Adrenal gland (tissue), 12 donors: ENCODE results near the gene LRRC73. TPM values are rescaled to one million over a fixed set of nuclear protein-coding genes. Genes with fewer than 3 reads are reported as not detected.

Source experiments
- DNase-seq, 7 donors: peaks; one replicate each; pipeline ENCODE4 v3.0.0-alpha.2; 2019 to 2020
- H3K27ac ChIP-seq, 5 donors: fragments of 200-600 bp; sonication (generic) in 4 of 5; 1 replicate in 3 of 5; 2 replicates in 2 of 5; pipeline versions ENCODE4 v1.5.1 to v1.8.0; 2016 to 2020; ENCODE audit warnings: mild to moderate bottlenecking in 1 of 5
- H3K27me3 ChIP-seq: fragments of 200-600 bp; 2 replicates; pipeline ENCODE4 v1.8.0; 2021
- H3K36me3 ChIP-seq, 2 donors: fragments of 200-600 bp; replicated peaks in 1 of 2; 1 replicate in 1 of 2; 2 replicates in 1 of 2; pipeline versions ENCODE4 v1.5.1 to v1.8.0; 2018 to 2022
- H3K4me1 ChIP-seq, 2 donors: fragments of 200-600 bp; replicated peaks in 1 of 2; 1 replicate in 1 of 2; 2 replicates in 1 of 2; pipeline versions ENCODE4 v1.5.1 to v1.8.0; 2018 to 2021
- H3K4me3 ChIP-seq, 4 donors: fragments of 200-600 bp; sonication (generic) in 3 of 4; one replicate each; pipeline ENCODE4 v1.5.1; 2016 to 2018
- H3K9me3 ChIP-seq, 3 donors: fragments of 200-600 bp; sonication (generic) in 1 of 3; replicated peaks in 1 of 3; 1 replicate in 2 of 3; 2 replicates in 1 of 3; pipeline versions ENCODE4 v1.5.1 to v1.8.0; 2016 to 2021
- POLR2A ChIP-seq, 2 donors: fragments of 450-650 bp; IDR thresholded peaks; one replicate each; pipeline ENCODE4 v1.6.1; 2017; ENCODE audit warnings: antibody characterized with exemption in 2 of 2, mild to moderate bottlenecking in 2 of 2, moderate library complexity in 1 of 2
- WGBS, 4 donors: extraction: QIAGEN DNeasy Blood & Tissue Kit in 2 of 4; methylation state at CpG; one replicate each; pipeline versions ENCODE4 v1.1.5 to v1.1.7; 2013 to 2017; 5-methylcytosine and 5-hydroxymethylcytosine counted together
- intact Hi-C, 2 donors: fragments of 100-400 bp; cut with DNase I; formaldehyde crosslinking; loops; one replicate each; pipeline versions ENCODE4 v1.14.1 to v1.15.0; 2022 to 2023
- polyA plus RNA-seq, 3 donors: library from polyadenylated mRNA; stranded (reverse); fragments of 200-250 nt in 2 of 3; fragments of 350-450 nt in 1 of 3; fragmentation: Illumina TruSeq in 1 of 3; extraction: RNeasy Lipid Tissue Mini Kit (QIAGEN cat#74804) in 1 of 3; gene quantifications; one replicate each; pipeline ENCODE4 v1.2.3, GENCODE V29; 2013 to 2014
- total RNA-seq, 9 donors: library from RNA; depleted of rRNA in 4 of 9; stranded (reverse); fragments of >200 nt in 4 of 9; fragments of 120-200 nt in 1 of 9; fragmentation: NEBNext Ultra II Directional in 1 of 9; extraction: Animal tissue kit (Norgen Biotek cat#: 25700) in 1 of 9; gene quantifications; one replicate each; pipeline versions ENCODE4 v1.1.0 to v1.2.4, GENCODE V29; 2013 to 2023
- TF ChIP-seq, protein P1 (sequence below), 6 experiments: fragments of 450-650 bp in 4 of 6; fragments of 200-600 bp in 2 of 6; sonication (generic) in 1 of 6; IDR thresholded peaks; 1 replicate in 5 of 6; 2 replicates in 1 of 6; pipeline versions ENCODE4 v1.5.1 to v1.8.0; 2016 to 2021; ENCODE audit warnings: antibody characterized with exemption in 6 of 6, mild to moderate bottlenecking in 2 of 6, moderate library complexity in 1 of 6
- donor health status: healthy with polysubstance abuse.
- donor health status: Bipolar disorder and iron deficiency.
- donor health status: DM: yes; HTN: yes; CAD: no.
- donor health status: DM: no; HTN: no; CAD: no.
- donor health status: DM: no; HTN: no; CAD: no.
- donor health status: DM: yes; HTN: yes; CAD: no.

The LRRC73 gene
- total and polyA plus RNA-seq, 12 donors = 1.4 to 15.0 (median 4.1) TPM

DNA sequence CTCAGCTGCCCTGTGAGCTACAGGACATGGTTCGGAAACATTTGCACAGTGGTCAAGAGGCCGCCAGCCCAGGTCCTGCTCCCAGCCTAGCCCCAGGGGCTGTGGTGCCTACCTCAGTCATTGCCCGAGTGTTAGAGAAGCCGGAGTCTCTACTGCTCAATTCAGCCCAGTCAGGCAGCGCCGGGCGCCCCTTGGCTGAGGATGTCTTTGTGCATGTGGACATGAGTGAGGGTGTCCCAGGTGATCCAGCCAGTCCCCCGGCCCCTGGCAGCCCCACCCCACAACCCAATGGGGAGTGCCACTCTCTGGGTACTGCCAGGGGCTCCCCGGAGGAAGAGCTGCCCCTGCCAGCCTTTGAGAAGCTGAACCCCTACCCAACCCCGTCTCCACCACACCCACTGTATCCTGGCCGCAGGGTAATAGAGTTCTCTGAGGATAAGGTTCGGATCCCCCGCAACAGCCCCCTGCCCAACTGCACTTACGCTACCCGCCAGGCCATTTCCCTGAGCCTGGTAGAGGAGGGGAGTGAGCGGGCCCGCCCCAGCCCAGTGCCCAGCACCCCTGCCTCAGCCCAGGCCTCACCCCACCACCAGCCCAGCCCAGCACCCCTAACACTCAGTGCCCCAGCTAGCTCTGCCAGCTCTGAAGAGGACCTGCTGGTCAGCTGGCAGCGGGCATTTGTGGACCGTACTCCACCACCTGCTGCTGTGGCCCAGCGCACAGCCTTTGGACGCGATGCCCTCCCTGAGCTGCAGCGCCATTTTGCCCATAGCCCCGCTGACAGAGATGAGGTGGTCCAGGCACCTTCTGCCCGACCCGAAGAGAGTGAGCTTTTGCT lies 5.2 kb downstream of the LRRC73 start:
- H3K27me3 ChIP-seq = no peaks in the 10 kb centered on the region
- WGBS, 4 donors = 92 to 94% (median 94%) methylated on average over 12 to 26 of the region's 26 CpGs
- H3K9me3 ChIP-seq = no peaks in the 10 kb centered on the region
- intact Hi-C loops = loop anchor here (5.0 to 10.0 kb wide), 3 partner anchors 53 to 120 kb away; no protein-coding TSS in a partner anchor
- H3K27ac ChIP-seq = no peak overlapping the region
- peaks cover 0 to 56% of the 10 kb centered on the region in 2 donors for H3K36me3 ChIP-seq
- H3K4me3 ChIP-seq = no peak overlapping the region
- peaks cover 10 to 11% of the 10 kb centered on the region in 2 donors for H3K4me1 ChIP-seq
- no peak for TF ChIP-seq POLR2A (IDR thresholded peaks at IDR 0.05)
- TF ChIP-seq, protein P1, sequence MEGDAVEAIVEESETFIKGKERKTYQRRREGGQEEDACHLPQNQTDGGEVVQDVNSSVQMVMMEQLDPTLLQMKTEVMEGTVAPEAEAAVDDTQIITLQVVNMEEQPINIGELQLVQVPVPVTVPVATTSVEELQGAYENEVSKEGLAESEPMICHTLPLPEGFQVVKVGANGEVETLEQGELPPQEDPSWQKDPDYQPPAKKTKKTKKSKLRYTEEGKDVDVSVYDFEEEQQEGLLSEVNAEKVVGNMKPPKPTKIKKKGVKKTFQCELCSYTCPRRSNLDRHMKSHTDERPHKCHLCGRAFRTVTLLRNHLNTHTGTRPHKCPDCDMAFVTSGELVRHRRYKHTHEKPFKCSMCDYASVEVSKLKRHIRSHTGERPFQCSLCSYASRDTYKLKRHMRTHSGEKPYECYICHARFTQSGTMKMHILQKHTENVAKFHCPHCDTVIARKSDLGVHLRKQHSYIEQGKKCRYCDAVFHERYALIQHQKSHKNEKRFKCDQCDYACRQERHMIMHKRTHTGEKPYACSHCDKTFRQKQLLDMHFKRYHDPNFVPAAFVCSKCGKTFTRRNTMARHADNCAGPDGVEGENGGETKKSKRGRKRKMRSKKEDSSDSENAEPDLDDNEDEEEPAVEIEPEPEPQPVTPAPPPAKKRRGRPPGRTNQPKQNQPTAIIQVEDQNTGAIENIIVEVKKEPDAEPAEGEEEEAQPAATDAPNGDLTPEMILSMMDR (IDR thresholded peaks at IDR 0.05) = no peak
- DNase-seq = no peak

- Histone ChIP-seq H3K4me1 (no peaks in the 10 kb centered on the region), H3K27ac (no peak overlapping the region), H3K36me3 (peaks cover 0 to 72% of the 10 kb centered on the region in 2 donors), H3K9me3 (no peaks in the 10 kb centered on the region), H3K27me3 (no peaks in the 10 kb centered on the region), H3K4me3 (no peak overlapping the region)
- TF ChIP-seq, protein P1 (IDR thresholded peaks at IDR 0.05) = no peak
- 84 to 91% (median 89%) methylated on average over 7 to 8 of the region's 8 CpGs for WGBS, 4 donors
- intact Hi-C loops = loop anchor here in 1 of 2 donors (10.0 kb wide), 1 partner anchor 119 kb away; no protein-coding TSS in a partner anchor
- no peak for DNase-seq
Observed at GRCh38 chr6:43503443-43503842, 6.7 kb downstream of the LRRC73 start.

DNA sequence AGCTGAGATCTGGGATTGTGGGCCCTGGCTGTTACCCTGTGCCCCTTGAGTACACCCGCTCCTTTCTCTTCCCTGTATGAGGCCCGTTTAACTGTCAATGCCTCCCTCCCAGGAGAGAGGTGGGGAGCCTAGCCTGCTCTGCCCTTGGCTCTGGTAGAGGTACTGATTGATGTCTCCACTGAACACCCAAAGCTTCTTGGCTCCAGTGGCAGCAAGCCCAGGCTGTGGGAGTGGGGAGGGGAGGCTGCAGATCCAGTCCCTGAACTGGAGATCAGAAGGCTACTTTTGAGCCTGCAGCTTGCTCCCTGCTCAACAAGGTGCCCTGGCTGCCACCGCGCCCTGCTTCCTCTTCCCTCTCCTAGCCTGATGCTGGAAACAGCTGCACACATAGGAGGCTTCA lies 7.5 kb downstream of the LRRC73 start:
- no peaks in the 10 kb centered on the region for H3K27me3 ChIP-seq
- intact Hi-C loops = loop anchor here in 1 of 2 donors (10.0 kb wide), 1 partner anchor 118 kb away; no protein-coding TSS in a partner anchor
- no peaks in the 10 kb centered on the region for H3K4me1 ChIP-seq
- TF ChIP-seq, protein P1 (IDR thresholded peaks at IDR 0.05) = no peak
- WGBS, 4 donors = 63 to 79% (median 75%) methylated on average over 2 to 4 of the region's 4 CpGs
- DNase-seq = peak in 1 of 7 donors; percentile 52
- H3K36me3 ChIP-seq = peaks cover 0 to 77% of the 10 kb centered on the region in 2 donors
- no peak overlapping the region for H3K27ac ChIP-seq
- H3K9me3 ChIP-seq = no peaks in the 10 kb centered on the region
- no peak overlapping the region for H3K4me3 ChIP-seq

DNA sequence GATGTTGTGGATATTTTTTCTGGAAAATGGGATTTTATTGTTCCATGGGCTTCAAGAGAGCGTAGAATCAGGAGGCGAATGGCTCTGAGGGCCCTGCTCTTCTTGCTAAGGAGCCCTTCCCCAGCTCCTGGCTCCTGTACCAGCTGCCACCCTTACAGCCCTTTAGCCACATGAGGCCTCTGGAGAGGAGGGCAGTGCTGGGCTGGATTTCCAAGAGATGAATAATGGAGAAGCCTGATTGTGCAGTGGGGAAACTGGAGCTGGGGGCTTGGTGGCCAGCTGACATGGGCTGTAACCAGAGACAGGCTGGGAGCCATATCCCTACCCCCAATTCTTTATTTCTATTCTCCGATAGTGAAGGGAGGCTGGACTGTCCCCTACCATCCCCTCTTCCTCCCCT lies 9.2 kb downstream of the LRRC73 start:
- Histone ChIP-seq H3K27me3 (no peaks in the 10 kb centered on the region), H3K27ac (no peak overlapping the region), H3K4me3 (no peak overlapping the region), H3K9me3 (no peaks in the 10 kb centered on the region), H3K4me1 (peaks cover under 1 to 9% of the 10 kb centered on the region in 2 donors), H3K36me3 (peaks cover 0 to 76% of the 10 kb centered on the region in 2 donors)
- no peak for TF ChIP-seq POLR2A (IDR thresholded peaks at IDR 0.05)
- TF ChIP-seq, protein P1 (IDR thresholded peaks at IDR 0.05) = no peak
- no peak for DNase-seq
- 90 to 100% (median 95%) methylated on average over 3 of the region's 3 CpGs for WGBS, 4 donors
- intact Hi-C loops = loop anchor here in 1 of 2 donors (10.0 kb wide), 1 partner anchor 116 kb away; no protein-coding TSS in a partner anchor
